HepG2 (cell line): ENCODE data around the gene COPA. TPM values are rescaled to one million over a fixed set of nuclear protein-coding genes. Genes with fewer than 3 reads are reported as not detected.

Experiments
- ATAC-seq: fragments of 200-7000 bp; cut with Tn5 transposase; 3 replicates; pipeline ENCODE4 v1.9.1; 2020; ENCODE audit warnings: mild to moderate bottlenecking, moderate library complexity
- BruUV-seq: library from RNA; stranded (reverse); fragments of 400-500 nt; replicated peaks from 2 replicates; lab custom pipeline; 2021; lab: Mats Ljungman, UMichigan
- CTCF ChIA-PET: fragments of 300-600 bp; formaldehyde crosslinking; extraction: SDS; loops from one replicate; lab custom pipeline; 2021; ENCODE audit warnings: low total read pairs, inconsistent platforms, low intra/inter-chr PET ratio; lab: Yijun Ruan, JAX
- POLR2A ChIA-PET: fragments of 350-600 bp; sonication (Branson Sonifier 250); formaldehyde crosslinking; loops from one replicate; lab custom pipeline; 2020; ENCODE audit warnings: antibody characterized with exemption, inconsistent platforms; lab: Yijun Ruan, JAX
- DNase-seq: peaks from one replicate; pipeline ENCODE4 v3.0.0-alpha.2; 2015; ENCODE audit warnings: low spot score
- FAIRE-seq: peaks from 3 replicates; lab custom pipeline; 2011; peaks lifted over from hg19 to GRCh38; lab: Jason Lieb, UNC
- H2AFZ ChIP-seq: one replicate; pipeline ENCODE4 v1.6.1; 2011; ENCODE audit warnings: low read length, inconsistent platforms
- H3K27ac ChIP-seq: fragments of 300-600 bp; 3 replicates; pipeline ENCODE4 v1.8.0; 2011; ENCODE audit warnings: mixed run types, mild to moderate bottlenecking, mixed read lengths, low read length, inconsistent platforms; ENCODE audit not compliant: insufficient read depth; ENCODE audit errors: extremely low read length
- H3K27me3 ChIP-seq, 2 experiments: fragments of 200-600 bp in 1 of 2; 2 replicates in 1 of 2; 3 replicates in 1 of 2; pipeline versions ENCODE4 v1.6.0 to v1.8.0; 2011; ENCODE audit warnings: low read length in 2 of 2, mild to moderate bottlenecking in 2 of 2, moderate library complexity in 2 of 2, inconsistent platforms in 1 of 2; ENCODE audit not compliant: insufficient read depth in 2 of 2, control insufficient read depth in 1 of 2
- H3K36me3 ChIP-seq, 2 experiments: fragments of 200-600 bp in 1 of 2; replicated peaks in 1 of 2; 2 replicates in 1 of 2; 3 replicates in 1 of 2; pipeline versions ENCODE4 v1.5.1 to v1.8.0; 2011; ENCODE audit warnings: low read length in 2 of 2, inconsistent platforms in 1 of 2; ENCODE audit not compliant: insufficient read depth in 2 of 2, control insufficient read depth in 1 of 2
- H3K4me1 ChIP-seq: 2 replicates; pipeline ENCODE4 v1.5.1; 2012; ENCODE audit warnings: low read length, inconsistent platforms; ENCODE audit not compliant: insufficient read depth
- H3K4me2 ChIP-seq: 2 replicates; pipeline ENCODE4 v1.6.0; 2011; ENCODE audit warnings: low read depth, low read length, inconsistent platforms
- H3K4me3 ChIP-seq, 3 experiments: fragments of 200-600 bp in 1 of 3; sonication (generic), shearing (Covaris generic) in 1 of 3; replicated peaks in 1 of 3; 2 replicates each; pipeline ENCODE4 v1.5.1; 2011 to 2016; ENCODE audit warnings: low read length in 3 of 3, inconsistent platforms in 2 of 3, low read depth in 2 of 3, mild to moderate bottlenecking in 2 of 3, control low read depth in 1 of 3, mixed read lengths in 1 of 3; ENCODE audit not compliant: insufficient read depth in 1 of 3
- H3K79me2 ChIP-seq: one replicate; pipeline ENCODE4 v1.6.1; 2011; ENCODE audit warnings: low read length, inconsistent platforms; ENCODE audit not compliant: insufficient read depth
- H3K9ac ChIP-seq: 2 replicates; pipeline ENCODE4 v1.6.0; 2011; ENCODE audit warnings: mild to moderate bottlenecking, low read depth, low read length, inconsistent platforms; ENCODE audit not compliant: insufficient read depth
- H3K9me3 ChIP-seq: 2 replicates; pipeline ENCODE4 v1.5.1; 2012; ENCODE audit warnings: mild to moderate bottlenecking, low read length
- H4K20me1 ChIP-seq: 2 replicates; pipeline ENCODE4 v1.6.0; 2011; ENCODE audit warnings: inconsistent platforms, mild to moderate bottlenecking, low read length, moderate library complexity; ENCODE audit not compliant: insufficient read depth
- AGO2 ChIP-seq: fragments of 200-400 bp; formaldehyde crosslinking; optimal IDR thresholded peaks from 2 replicates; pipeline ENCODE3; 2017; ENCODE audit warnings: mild to moderate bottlenecking, low read depth, low read length, moderate library complexity
- BCL6 ChIP-seq: IDR thresholded peaks from 2 replicates; pipeline ENCODE4 v1.6.1; 2016; ENCODE audit warnings: missing genetic modification reagents, missing compliant biosample characterization
- CSRNP1 ChIP-seq: sonication (generic); formaldehyde crosslinking; IDR thresholded peaks from 2 replicates; pipeline ENCODE4 v1.8.1; 2023; ENCODE audit warnings: mild to moderate bottlenecking, missing genetic modification reagents
- FOXP4 ChIP-seq: sonication (generic); formaldehyde crosslinking; IDR thresholded peaks from 2 replicates; pipeline ENCODE4 v1.4.0; 2020; ENCODE audit warnings: missing genetic modification reagents
- HOXA7 ChIP-seq: sonication (generic); formaldehyde crosslinking; IDR thresholded peaks from 2 replicates; pipeline ENCODE4 v1.8.1; 2022; ENCODE audit warnings: mild to moderate bottlenecking, missing genetic modification reagents, moderate library complexity
- MED8 ChIP-seq: sonication (generic); formaldehyde crosslinking; IDR thresholded peaks from 2 replicates; pipeline ENCODE4 v1.8.1; 2023; ENCODE audit warnings: mild to moderate bottlenecking, missing genetic modification reagents; ENCODE audit not compliant: insufficient replicate concordance
- MIER2 ChIP-seq: IDR thresholded peaks from 2 replicates; pipeline ENCODE4 v1.6.1; 2016; ENCODE audit warnings: missing biosample characterization, missing genetic modification reagents
- REST ChIP-seq, 2 experiments: IDR thresholded peaks; 2 replicates each; pipeline ENCODE4 v1.6.1; 2011 to 2012; ENCODE audit warnings: low read length in 2 of 2, borderline replicate concordance in 1 of 2, low read depth in 1 of 2, mild to moderate bottlenecking in 1 of 2, moderate library complexity in 1 of 2
- ZNF18 ChIP-seq: sonication (generic); formaldehyde crosslinking; IDR thresholded peaks from 2 replicates; pipeline ENCODE4 v1.8.0; 2022; ENCODE audit warnings: mild to moderate bottlenecking, missing genetic modification reagents; ENCODE audit not compliant: insufficient replicate concordance
- ZNF546 ChIP-seq: sonication (generic); formaldehyde crosslinking; conservative IDR thresholded peaks from 2 replicates; pipeline ENCODE4 v1.8.1; 2023; ENCODE audit warnings: mild to moderate bottlenecking, missing genetic modification reagents
- ZNF562 ChIP-seq: sonication (generic); formaldehyde crosslinking; IDR thresholded peaks from 2 replicates; pipeline ENCODE4 v1.8.0; 2022; ENCODE audit warnings: missing genetic modification reagents, borderline replicate concordance
- WGBS: methylation state at CpG from one replicate; pipeline ENCODE4 v1.1.6; 2017; ENCODE audit warnings: low lambda C conversion rate; 5-methylcytosine and 5-hydroxymethylcytosine counted together
- in situ Hi-C: cut with HindIII; loops from 2 replicates; pipeline ENCODE4 v1.10.0; 2017; ENCODE audit warnings: low pct_unique_long_range_greater_than_20kb; ENCODE audit not compliant: extremely low pct_ligation_motif_present
- intact Hi-C: fragments of 100-400 bp; cut with micrococcal nuclease; formaldehyde crosslinking; loops from one replicate; pipeline ENCODE4 v1.10.0; 2022; ENCODE audit not compliant: unreplicated experiment
- polyA plus RNA-seq, 8 experiments: library from polyadenylated mRNA; depleted of rRNA in 3 of 8; stranded (reverse) in 7 of 8; unstranded in 1 of 8; fragments of >200 nt; fragmentation: Illumina TruSeq in 4 of 8; extraction: Trizol in 4 of 8; gene quantifications; 2 replicates each; pipeline versions ENCODE4 v1.2.1 to v1.2.3, GENCODE V29; 2011 to 2016; ENCODE audit warnings: low read depth in 4 of 8, missing spikeins in 1 of 8, mixed read lengths in 1 of 8; ENCODE audit not compliant: insufficient read depth in 1 of 8
- total RNA-seq, 5 experiments: library from RNA; depleted of rRNA; stranded (reverse); fragments of >200 nt; fragmentation: Illumina TruSeq; extraction: Trizol; gene quantifications; 2 replicates each; pipeline ENCODE4 v1.2.3, GENCODE V29; 2016; ENCODE audit warnings: low read depth in 1 of 5
- TF ChIP-seq, protein P1 (sequence below): sonication (generic); formaldehyde crosslinking; IDR thresholded peaks from 2 replicates; pipeline ENCODE4 v1.4.0; 2020; ENCODE audit warnings: mild to moderate bottlenecking, missing genetic modification reagents

Gene COPA
- total and polyA plus RNA-seq, 2 of the 13 experiments (the other 11 are each of a cell fraction or from before 2014, with no cell fraction given) = 160 to 197 TPM

- Histone ChIP-seq H4K20me1 (no peaks in the 10 kb centered on the region), H3K27ac (no peak overlapping the region), H3K9me3 (no peaks in the 10 kb centered on the region), H3K4me3 (no peak overlapping the region), H3K79me2 (no peaks in the 10 kb centered on the region), H3K4me2 (no peak overlapping the region), H3K9ac (no peak overlapping the region), H3K4me1 (peaks cover 8% of the 10 kb centered on the region), H2AFZ (no peak overlapping the region), H3K36me3 (no peaks in the 10 kb centered on the region), H3K27me3 (no peaks in the 10 kb centered on the region; a peak in 3 of 5 replicates)
- DNase-seq (no peak), FAIRE-seq (no peak), ATAC-seq (no peak)
- WGBS = 19% methylated on average over 4 of the region's 4 CpGs
- BruUV-seq = no TSS peak
- ChIA-PET POLR2A (no interaction called here), CTCF (no interaction called here)
- in situ Hi-C loops (no loop called here), intact Hi-C loops (loop anchor here (10.0 kb wide), 1 partner anchor 179 kb away; the partner anchor contains the start of gene CASQ1)
- TF ChIP-seq REST (IDR thresholded peaks at IDR 0.05; ENCODE audit: borderline replicate concordance in 1 of 2, low read depth in 1 of 2, low read length in 2 of 2) = peak; percentile 11 to 88; a peak in 3 of 4 replicates
- no peak for TF ChIP-seq HOXA7 (CRISPR knock-in tag)
- no peak for TF ChIP-seq AGO2
- no peak for TF ChIP-seq MED8 (CRISPR knock-in tag)
- no peak for TF ChIP-seq FOXP4 (CRISPR knock-in tag)
- no peak for TF ChIP-seq BCL6 (CRISPR knock-in tag)
- TF ChIP-seq ZNF562 (CRISPR knock-in tag) = no peak
- TF ChIP-seq CSRNP1 (CRISPR knock-in tag) = no peak
- peak; percentile 62; the same call in 1 of the 2 replicates for TF ChIP-seq MIER2
- no peak for TF ChIP-seq ZNF18 (CRISPR knock-in tag)
- TF ChIP-seq, protein P1, sequence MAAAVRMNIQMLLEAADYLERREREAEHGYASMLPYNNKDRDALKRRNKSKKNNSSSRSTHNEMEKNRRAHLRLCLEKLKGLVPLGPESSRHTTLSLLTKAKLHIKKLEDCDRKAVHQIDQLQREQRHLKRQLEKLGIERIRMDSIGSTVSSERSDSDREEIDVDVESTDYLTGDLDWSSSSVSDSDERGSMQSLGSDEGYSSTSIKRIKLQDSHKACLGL (CRISPR knock-in tag) = no peak
- TF ChIP-seq ZNF546 (CRISPR knock-in tag) = no peak
Observed at GRCh38 chr1:160373696-160374095, 30.6 kb upstream of the COPA start.
